Measurements from ENCODE around the gene GAGE2A.

The GAGE2A gene

GRCh38 chrX:49618574-49618973 is 29.3 kb downstream of the GAGE2A start:
- no peaks in the 10 kb centered on the region for H3K9me3 ChIP-seq (ENCODE audit: low read length)
- no peak overlapping the region for H3K4me3 ChIP-seq (ENCODE audit: low read depth in 1 of 2, low read length in 2 of 2)
- no peaks in the 10 kb centered on the region for H3K36me3 ChIP-seq (ENCODE audit: insufficient read depth, low read length)
- H3K4me1 ChIP-seq (ENCODE audit: insufficient read depth, low read length) = no peaks in the 10 kb centered on the region
- H3K27me3 ChIP-seq (ENCODE audit: control insufficient read depth in 1 of 2, insufficient read depth in 2 of 2, low read length in 2 of 2) = no peaks in the 10 kb centered on the region
- H3K9ac ChIP-seq (ENCODE audit: low read length) = no peak overlapping the region
- H3K27ac ChIP-seq (ENCODE audit: low read depth, low read length) = no peak overlapping the region

- Histone ChIP-seq H3K27me3 (ENCODE audit: control insufficient read depth in 1 of 2, insufficient read depth in 2 of 2, low read length in 2 of 2) (peaks cover 0 to 5% of the 10 kb centered on the region in 2 donors), H3K4me1 (ENCODE audit: insufficient read depth, low read length) (no peaks in the 10 kb centered on the region), H3K4me3 (ENCODE audit: low read depth in 1 of 2, low read length in 2 of 2) (no peak overlapping the region), H3K9ac (ENCODE audit: low read length) (no peak overlapping the region), H3K36me3 (ENCODE audit: insufficient read depth, low read length) (no peaks in the 10 kb centered on the region), H3K27ac (ENCODE audit: low read depth, low read length) (no peak overlapping the region), H3K9me3 (ENCODE audit: low read length) (no peaks in the 10 kb centered on the region)
Observed at GRCh38 chrX:49627086-49627777, 37.9 kb downstream of the GAGE2A start.

GRCh38 chrX:49644991-49645637 is 55.8 kb downstream of the GAGE2A start:
- Histone ChIP-seq H3K9ac (ENCODE audit: low read length) (no peak overlapping the region), H3K4me1 (ENCODE audit: insufficient read depth, low read length) (no peaks in the 10 kb centered on the region), H3K27me3 (ENCODE audit: control insufficient read depth in 1 of 2, insufficient read depth in 2 of 2, low read length in 2 of 2) (peaks cover 0 to 10% of the 10 kb centered on the region in 2 donors), H3K36me3 (ENCODE audit: insufficient read depth, low read length) (no peaks in the 10 kb centered on the region), H3K9me3 (ENCODE audit: low read length) (no peaks in the 10 kb centered on the region), H3K4me3 (ENCODE audit: low read depth in 1 of 2, low read length in 2 of 2) (no peak overlapping the region), H3K27ac (ENCODE audit: low read depth, low read length) (no peak overlapping the region)
